Measurements from ENCODE around the gene RPAIN. TPM values are rescaled to one million over a fixed set of nuclear protein-coding genes. Genes with fewer than 3 reads are reported as not detected.

Gene RPAIN, protein sequence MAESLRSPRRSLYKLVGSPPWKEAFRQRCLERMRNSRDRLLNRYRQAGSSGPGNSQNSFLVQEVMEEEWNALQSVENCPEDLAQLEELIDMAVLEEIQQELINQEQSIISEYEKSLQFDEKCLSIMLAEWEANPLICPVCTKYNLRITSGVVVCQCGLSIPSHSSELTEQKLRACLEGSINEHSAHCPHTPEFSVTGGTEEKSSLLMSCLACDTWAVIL
- total RNA-seq, result 32.5 TPM

DNA sequence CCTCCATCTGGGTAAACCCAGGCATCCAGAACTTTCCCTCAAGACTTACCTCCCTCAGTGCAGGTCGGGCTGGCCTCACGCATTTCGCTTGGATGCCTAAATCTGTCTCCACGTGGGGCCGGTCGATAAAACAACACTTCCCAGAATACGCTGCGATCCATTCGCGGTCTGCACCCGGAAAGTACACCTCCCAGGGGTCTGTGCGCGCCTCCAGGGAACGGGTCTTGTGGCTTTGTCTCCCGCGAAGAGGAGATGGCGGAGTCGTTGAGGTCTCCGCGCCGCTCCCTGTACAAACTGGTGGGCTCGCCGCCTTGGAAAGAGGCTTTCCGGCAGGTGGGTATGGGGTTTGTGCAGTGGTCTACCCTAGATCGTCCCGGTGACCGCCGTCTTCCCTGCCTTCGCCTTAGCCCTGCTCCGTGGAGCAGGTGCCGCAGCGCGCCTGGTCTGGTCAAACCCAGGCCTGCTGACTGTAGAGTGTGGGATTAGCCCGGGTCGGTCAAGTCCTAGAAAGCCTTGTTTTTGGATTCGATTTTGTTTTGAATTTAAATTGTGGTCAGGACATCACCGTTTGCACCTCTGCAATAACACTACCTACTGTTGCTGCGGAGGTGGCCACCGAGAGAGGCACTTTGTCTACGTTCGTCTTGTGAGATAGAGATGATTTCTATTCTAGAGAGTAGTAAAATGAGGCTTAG is at the start of gene RPAIN:
RPAIN (plus strand) TSS at position 224 of the 695 bp plus-strand sequence; CDS start at position 253, 29 bp downstream.
- ATAC-seq (peak; percentile 92), DNase-seq (ENCODE audit: low spot score) (peak; percentile 91)
- intact Hi-C loops (cut with DNase I), result no loop called here

DNA sequence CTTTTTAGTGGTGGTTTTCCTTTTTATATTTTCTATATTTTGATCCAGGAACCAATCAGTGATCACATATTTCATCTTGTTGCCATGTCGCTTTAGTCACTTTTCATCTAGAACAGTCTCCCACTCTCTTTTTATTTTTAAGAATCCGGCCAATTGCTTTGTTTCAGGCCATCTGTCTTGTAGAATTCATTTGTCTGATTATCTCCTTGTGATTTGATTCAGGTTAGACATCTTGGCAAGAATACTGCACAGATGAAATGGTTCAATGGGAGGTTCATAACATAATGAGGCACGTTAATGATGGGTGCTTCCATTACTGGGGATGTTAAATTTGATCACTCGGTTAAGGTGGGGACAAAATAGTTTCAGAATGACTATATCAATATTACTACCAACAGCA is 49.6 kb upstream of the RPAIN start:
- intact Hi-C loops (cut with DNase I), result no loop called here
- ATAC-seq, result no peak
- DNase-seq (ENCODE audit: low spot score), result no peak

DNA sequence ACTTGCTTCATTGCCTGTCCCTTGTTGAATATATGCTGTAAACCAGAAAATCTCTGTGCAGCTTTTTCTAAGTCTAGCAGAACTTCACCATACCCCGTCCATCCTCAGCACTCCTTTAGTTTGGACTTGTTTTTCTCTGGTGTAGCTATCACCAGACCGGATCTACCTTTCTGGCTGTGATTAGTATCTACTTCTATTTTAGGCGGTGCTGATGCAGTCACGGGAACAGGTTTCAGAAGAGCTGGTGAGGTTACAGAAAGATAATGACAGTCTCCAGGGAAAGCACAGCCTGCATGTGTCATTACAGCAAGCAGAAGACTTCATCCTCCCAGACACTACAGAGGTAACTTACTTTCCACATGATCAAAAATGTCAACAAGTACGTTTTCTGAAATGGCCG is 46.9 kb upstream of the RPAIN start:
- DNase-seq (ENCODE audit: low spot score) (no peak), ATAC-seq (no peak)
- intact Hi-C loops (cut with DNase I), result no loop called here

DNA sequence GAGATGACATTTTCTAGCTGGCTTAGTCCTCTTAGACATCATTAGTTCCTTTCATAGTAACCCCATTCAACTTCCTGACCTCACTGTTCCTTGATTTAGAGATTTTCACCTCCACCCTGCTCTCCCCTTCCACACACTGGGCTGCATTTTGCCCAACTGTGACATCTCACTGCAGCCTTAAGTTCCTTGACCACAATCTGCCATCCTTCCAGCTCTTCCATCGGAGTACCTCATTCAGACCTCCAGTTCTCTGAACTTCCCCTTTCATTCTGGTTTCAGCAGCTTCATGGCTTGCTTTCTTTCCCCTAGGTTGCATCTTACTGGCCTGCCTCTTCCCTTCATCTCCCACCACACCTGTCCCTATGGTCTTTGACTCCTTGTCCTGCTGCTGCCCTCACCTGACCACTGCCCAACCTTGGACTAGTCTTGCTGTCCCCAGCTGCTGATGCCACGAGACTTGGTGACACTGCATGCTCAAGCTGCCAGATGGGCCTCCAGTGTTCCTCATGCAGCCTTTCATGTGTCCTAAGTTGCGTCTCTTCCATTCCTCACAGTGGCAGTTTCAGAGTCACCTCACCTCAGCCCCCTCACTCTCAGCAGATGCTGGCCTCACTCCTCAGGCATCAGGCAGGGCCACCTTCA is 41.3 kb upstream of the RPAIN start:
- intact Hi-C loops (cut with DNase I), result no loop called here
- DNase-seq (ENCODE audit: low spot score) (no peak), ATAC-seq (no peak)

DNA sequence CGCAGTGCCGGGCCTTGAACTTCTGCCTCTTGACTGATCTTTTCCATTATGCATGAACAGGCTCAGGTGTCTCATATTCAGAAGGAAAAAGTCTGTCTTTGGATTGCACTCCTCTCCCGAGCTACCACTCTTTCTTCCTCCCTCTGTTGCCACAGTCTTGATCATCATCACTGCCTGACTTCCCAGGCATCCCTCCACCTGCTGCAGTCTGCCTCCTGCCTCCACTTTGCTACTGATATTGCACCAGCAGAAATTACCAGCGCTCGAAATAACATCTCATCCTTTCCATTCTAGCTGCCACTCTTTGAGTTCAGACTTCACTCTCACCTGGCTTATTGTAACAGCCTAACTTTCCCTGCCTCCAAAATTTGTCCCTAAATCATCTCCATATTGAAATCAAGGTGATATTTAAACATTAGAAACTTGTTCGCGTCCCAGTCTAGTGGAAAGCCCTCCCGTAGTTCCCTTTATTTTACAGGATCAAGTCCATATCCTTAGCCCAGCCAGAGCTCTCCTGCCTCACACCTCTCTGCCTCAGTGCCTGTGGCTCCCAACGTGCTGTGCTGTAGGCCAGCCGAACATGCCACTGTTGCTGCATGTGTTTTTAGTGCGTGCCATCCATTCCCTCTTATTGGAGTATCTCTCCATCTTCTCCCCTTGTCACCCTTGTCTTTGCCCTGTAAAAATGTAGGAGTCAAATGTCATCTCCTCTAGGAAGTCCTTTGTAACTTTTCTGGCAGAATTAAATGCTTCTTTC is 40.5 kb upstream of the RPAIN start:
- no peak for ATAC-seq

DNA sequence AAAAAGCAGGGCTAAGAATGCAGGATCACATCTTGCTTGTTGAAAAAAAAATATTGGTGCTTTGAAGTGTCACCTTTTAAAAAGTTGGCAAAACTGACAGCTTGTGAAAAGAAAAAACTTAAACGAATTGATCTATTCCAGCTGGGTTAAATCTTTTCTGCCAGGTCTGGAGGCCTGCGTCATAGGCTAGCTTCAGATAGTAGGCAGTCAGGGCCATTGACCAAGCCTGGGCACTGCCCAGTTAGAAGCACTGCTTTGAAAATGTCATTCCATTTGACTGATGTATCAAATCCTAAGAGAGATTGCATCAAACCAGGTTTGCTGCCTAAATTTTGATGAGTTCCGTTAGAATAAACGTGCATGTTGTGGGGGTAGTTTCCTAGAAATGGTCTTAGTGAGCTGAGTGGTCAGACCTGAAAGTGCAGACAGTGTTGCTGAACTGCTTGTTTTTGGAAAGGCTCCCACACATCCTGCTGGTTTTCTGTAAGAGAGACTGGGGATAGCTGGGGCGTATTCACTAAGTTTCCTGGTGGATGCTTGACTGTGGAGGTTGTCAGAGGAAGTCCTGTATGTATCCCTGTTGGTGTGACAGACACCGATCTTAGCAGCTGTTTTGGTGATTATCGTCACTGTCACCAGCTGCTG is 39.4 kb upstream of the RPAIN start:
- ATAC-seq (no peak), DNase-seq (ENCODE audit: low spot score) (no peak)
- intact Hi-C loops (cut with DNase I), result no loop called here

More for the DNA sequence above, 40.5 kb upstream of the RPAIN start:
- intact Hi-C loops (cut with DNase I), result no loop called here
- no peak for DNase-seq (ENCODE audit: low spot score)

DNA sequence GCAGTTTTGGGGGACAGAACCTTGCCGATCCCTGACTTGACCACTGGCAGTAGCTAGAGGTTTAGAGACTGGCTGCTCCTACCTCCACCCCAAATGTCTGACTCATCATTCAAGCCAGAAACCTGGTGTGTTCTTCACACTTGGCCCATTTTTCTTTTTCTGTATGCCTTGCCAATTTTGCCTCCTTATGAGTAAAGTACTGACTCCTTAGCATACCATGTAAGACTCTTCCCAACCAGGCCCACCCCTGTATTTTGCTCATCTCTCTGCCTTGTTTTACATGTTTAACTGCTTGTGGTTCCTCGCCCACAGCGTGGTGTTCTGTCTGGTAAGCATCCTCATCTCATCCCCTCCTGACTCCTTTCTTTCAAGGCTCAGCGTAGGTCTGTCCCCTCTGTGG is 38.4 kb upstream of the RPAIN start:
- ATAC-seq, result no peak
- no peak for DNase-seq (ENCODE audit: low spot score)
- intact Hi-C loops (cut with DNase I), result no loop called here

DNA sequence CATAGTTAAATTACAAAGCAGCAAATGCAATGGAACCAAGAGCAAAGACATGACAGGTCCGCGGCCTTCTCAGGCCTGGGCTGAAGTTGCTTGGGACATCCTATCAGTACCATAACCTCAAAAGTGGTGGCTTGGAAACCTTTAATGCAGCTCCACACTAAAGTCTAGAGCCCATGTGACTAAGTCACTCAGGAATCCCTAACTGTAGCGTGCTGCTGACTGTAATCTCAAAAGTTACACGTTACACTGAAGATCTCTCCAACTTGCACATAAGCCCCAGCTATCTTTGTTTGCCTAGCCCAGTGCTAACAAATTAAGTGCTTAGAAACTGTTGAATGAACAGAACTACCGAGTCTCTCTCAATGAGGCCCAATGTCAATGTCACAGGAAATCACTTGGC is 28.3 kb upstream of the RPAIN start:
- intact Hi-C loops (cut with DNase I), result no loop called here
- DNase-seq (ENCODE audit: low spot score) (no peak), ATAC-seq (no peak)

DNA sequence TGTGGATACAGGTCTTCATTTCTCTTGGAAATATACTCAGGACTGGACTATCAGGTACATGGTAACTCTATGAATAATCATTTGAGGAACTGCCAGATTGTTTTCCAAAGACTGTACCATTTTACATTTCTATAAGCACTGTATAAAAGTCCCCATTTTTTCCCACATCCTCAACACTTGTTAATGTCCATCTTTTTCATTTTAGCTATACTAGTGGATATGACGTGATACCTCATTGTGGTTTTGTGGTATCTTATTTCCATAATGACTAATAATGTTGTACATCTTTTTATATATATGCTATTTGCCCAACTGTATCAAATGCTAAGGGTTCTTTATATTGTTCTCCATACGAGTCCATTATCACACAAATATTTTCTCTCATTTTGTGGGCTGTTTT is 23.4 kb upstream of the RPAIN start:
- DNase-seq (ENCODE audit: low spot score), result no peak
- intact Hi-C loops (cut with DNase I), result no loop called here
- ATAC-seq, result no peak

DNA sequence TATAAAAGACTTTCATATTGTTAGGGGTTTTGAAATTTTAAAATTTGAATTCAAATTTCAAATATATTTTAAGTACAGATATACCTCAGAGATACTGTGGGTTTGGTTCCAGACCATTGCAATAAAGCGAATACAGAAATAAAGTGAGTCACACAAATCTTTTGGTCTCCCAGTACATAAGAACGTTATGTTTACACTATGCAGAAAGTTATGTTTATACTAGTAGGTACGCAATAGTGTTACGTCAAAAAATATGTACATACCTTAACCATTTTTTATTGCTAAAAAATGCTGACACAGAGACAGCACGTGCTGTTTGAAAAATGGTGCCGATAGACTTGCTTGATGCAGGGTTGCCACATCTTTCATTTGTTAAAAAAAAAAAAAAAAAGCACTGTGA is 20.2 kb upstream of the RPAIN start:
- intact Hi-C loops (cut with DNase I), result no loop called here
- ATAC-seq (no peak), DNase-seq (ENCODE audit: low spot score) (no peak)

DNA sequence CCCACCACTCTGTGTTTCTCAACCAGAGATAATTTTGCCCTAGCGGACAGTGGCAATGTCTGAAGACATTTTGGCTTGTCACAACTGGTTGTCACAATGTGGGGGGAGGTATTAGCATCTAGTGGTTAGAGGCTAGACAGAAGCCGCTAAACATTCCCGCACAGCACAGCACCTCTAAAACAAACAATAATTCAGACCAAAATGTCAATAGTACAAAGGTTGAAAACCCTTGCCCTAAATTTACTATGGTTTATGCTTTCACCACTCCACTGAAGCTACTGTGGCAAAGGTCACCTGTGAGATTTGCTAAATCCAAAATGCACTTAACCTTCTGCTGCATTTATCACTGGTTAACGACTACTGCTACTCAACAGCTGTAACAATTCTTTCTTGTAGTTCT is 14.6 kb upstream of the RPAIN start:
- intact Hi-C loops (cut with DNase I), result no loop called here
- ATAC-seq (no peak), DNase-seq (ENCODE audit: low spot score) (no peak)

DNA sequence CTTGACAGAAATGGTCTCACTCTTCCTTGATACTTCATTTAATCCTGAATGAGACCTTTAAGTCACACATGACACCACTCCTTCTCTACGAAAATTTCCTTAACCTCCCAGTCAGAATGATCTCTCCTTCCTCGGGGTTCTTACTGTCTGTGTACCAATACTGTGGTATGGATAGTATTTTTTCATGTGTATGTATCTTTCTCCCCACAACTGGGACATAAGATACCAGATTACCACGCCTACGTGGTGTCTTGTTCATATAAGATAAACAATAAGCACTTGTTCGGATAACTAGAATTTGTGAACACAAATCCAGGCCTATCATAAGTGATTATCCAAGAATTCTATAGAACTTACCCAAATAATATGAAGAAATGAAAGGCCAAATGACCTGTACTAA is 11.8 kb upstream of the RPAIN start:
- no peak for DNase-seq (ENCODE audit: low spot score)
- ATAC-seq, result no peak
- intact Hi-C loops (cut with DNase I), result no loop called here

DNA sequence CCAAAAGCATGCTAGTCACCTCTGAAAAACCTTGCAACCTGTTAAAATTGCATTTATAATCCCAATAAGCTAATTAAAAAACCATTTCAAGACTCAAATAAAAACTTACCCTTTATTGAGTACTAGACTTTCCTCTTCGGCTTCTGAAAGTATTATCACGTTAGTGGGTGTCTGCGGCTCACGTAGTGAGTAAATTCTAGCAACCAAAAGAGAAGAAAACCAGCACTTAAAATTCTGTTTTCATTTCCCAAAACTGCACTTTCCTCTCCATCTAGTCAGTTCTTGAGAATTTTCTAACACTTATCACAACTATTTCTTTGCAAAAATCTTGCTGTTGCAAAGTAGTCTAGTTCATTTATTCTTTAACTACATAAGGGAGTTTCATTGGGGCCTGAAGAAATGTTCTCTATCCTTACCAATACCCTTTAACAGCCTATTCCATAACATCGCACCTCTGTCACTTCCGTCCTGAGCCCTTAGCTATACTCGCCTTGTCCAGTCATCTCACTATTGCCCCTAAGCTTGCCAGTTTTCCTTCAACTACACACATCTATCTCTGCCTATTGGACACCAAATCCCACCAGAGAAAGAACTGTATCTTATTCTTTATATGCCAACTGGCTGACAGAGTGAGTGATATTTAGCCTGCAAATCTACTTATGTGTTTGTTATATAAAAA is 9.2 kb upstream of the RPAIN start:
- no peak for DNase-seq (ENCODE audit: low spot score)
- ATAC-seq, result no peak
- intact Hi-C loops (cut with DNase I), result loop anchor here (5.0 kb wide), 1 partner anchor 912 kb away; no protein-coding TSS in a partner anchor

DNA sequence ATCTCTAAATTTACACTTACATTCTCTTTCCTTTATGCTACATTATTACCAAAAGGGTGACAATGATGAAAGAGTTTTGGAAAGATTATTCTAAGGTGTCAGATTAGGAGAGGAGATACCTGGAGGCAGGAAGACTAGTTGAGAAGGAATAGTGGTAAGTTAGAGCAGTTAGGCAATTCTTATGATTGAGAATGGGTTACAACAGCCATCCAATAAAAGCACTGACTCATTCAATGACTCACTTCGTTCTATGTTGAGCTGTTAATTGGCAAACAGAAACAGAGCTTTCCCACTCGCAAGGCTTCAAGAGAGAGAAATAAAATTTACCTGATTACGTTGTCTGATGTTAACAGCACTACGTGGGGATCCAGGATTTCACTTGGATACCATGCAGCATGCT is 6.3 kb upstream of the RPAIN start:
- intact Hi-C loops (cut with DNase I), result loop anchor here (5.0 kb wide), 1 partner anchor 909 kb away; no protein-coding TSS in a partner anchor
- DNase-seq (ENCODE audit: low spot score) (no peak), ATAC-seq (no peak)

DNA sequence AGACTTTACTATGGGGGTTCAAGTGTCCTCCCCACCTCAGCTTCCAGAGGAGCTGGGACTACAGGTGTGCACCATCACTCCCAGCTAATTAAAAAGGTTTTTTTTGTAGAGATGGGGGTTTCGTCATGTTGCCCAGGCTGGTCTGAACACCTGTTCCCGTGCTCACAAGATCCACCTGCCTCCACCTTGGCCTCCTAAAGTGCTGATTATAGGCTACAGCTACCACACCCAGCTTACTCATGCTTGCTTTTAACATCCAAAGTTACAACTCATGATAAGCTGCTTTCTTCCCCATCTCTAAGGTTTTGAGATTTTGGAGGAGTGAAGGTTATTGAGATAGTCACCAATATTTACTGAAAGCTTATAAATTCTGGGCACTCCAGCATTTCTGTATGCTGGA is 3.1 kb upstream of the RPAIN start:
- DNase-seq (ENCODE audit: low spot score) (no peak), ATAC-seq (no peak)
- intact Hi-C loops (cut with DNase I), result no loop called here

DNA sequence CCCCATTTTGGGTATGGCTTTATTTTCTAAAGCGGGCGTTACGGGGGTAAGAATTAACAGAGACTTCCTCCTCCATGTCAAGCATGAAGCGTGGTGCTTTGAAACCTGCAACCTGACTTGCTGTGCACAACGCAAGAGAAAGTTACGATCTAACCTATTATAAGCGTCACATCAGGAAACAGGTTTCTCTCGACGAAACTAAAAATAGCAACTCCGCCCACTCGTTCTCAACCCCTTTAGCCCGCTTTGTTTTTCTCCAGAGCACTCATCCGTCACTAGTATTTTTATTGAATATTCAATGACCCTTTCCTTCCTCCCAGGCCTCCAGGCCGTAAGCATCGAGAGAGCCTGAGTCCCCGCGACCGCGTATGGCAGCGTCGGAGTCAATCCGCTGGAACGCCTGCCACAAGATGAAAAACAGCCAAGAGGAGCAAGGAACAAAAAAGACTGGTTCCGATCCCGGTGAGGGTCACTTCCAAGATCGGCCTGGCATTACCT is 1.1 kb upstream of the RPAIN start:
- ATAC-seq (no peak), DNase-seq (ENCODE audit: low spot score) (no peak)
- intact Hi-C loops (cut with DNase I), result no loop called here

DNA sequence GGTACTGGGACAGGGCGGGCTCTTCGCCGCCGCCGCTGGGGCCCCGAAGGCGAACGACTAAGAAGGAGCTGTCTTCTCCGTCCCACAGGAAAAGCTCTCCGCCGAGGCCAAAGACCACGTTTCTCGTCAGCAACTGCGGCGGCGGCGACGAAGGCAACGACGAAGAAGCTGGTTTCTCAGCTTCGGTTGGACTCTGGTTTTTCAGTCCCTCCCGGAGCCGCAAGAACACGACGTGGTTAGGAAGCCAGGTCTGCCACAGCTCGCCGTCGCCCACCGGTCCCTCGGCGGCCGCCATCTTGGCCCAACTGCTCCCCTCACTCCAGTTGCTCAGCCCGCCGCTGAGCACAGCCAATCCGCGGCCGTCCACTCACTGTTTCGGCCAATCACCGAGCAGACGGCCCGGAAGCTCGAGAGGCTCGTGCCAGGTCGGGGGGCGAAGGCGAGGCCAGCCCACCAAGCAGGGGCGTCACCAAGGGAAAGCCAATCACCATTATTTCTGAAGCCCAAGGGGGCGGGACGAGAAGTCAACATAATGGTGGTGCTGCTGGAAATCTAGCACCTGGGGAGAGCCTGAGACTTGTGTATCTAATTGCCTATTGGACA is 525 bp upstream of the RPAIN start, which contains the start of gene NUP88:
NUP88 (minus strand) TSS at position 307 of the 603 bp plus-strand sequence; CDS start at position 295, 12 bp downstream.
- ATAC-seq (peak; percentile 100), DNase-seq (ENCODE audit: low spot score) (peak; percentile 97)
- intact Hi-C loops (cut with DNase I), result no loop called here

DNA sequence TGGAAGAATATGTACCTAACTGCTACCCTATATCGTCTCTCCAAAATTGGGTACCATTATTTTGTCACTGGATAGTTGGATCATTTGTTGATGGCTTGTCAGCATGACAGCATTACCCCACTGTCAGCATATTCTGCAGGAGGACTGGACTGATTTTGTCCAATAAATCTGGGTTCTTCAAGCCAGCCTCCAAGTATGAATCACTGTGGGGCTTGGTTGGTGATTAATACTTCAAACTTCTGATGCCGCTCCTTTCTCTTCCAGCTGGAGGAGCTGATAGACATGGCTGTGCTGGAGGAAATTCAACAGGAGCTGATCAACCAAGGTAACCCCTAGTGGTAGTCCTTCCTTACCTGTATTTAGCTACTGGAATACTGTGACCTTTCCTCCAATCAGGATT is 2.5 kb downstream of the RPAIN start:
- DNase-seq (ENCODE audit: low spot score) (no peak), ATAC-seq (no peak)
- intact Hi-C loops (cut with DNase I), result no loop called here

All from sciatic nerve (tissue), 2 donors.